ENCODE measurements around the gene FBXW8.

The FBXW8 gene

GRCh38 chr12:117037289-117038022 is 126.7 kb downstream of the FBXW8 start:
- no peak for DNase-seq (ENCODE audit: low read depth in 3 of 3)

- no peak for DNase-seq (ENCODE audit: low read depth in 3 of 3)
These were observed 127.4 kb downstream of the FBXW8 start for GRCh38 chr12:117038023-117038680.

GRCh38 chr12:117038919-117039318 is 128.2 kb downstream of the FBXW8 start:
- DNase-seq (ENCODE audit: low read depth in 3 of 3): no peak

- no peak for DNase-seq (ENCODE audit: low read depth in 3 of 3)
These were observed 129.2 kb downstream of the FBXW8 start for GRCh38 chr12:117039891-117040309.

- no peak for DNase-seq (ENCODE audit: low read depth in 3 of 3)
These were observed 129.7 kb downstream of the FBXW8 start for GRCh38 chr12:117040496-117040895.

GRCh38 chr12:117041798-117042170 is 131.0 kb downstream of the FBXW8 start:
- no peak for DNase-seq (ENCODE audit: low read depth in 3 of 3)

GRCh38 chr12:117042171-117042842 is 131.6 kb downstream of the FBXW8 start:
- no peak for DNase-seq (ENCODE audit: low read depth in 3 of 3)

GRCh38 chr12:117042862-117043261 is 132.1 kb downstream of the FBXW8 start:
- DNase-seq (ENCODE audit: low read depth in 3 of 3): no peak

- no peak for DNase-seq (ENCODE audit: low read depth in 3 of 3)
These were observed 133.6 kb downstream of the FBXW8 start for GRCh38 chr12:117044311-117044710.

GRCh38 chr12:117044790-117045159 is 134.0 kb downstream of the FBXW8 start:
- DNase-seq (ENCODE audit: low read depth in 3 of 3): no peak

- no peak for DNase-seq (ENCODE audit: low read depth in 3 of 3)
These were observed 134.6 kb downstream of the FBXW8 start for GRCh38 chr12:117045160-117046010.

- no peak for DNase-seq (ENCODE audit: low read depth in 3 of 3)
These were observed 135.2 kb downstream of the FBXW8 start for GRCh38 chr12:117046011-117046369.

- no peak for DNase-seq (ENCODE audit: low read depth in 3 of 3)
These were observed 135.7 kb downstream of the FBXW8 start for GRCh38 chr12:117046425-117046824.

GRCh38 chr12:117046861-117047530 is 136.2 kb downstream of the FBXW8 start:
- DNase-seq (ENCODE audit: low read depth in 3 of 3): no peak

GRCh38 chr12:117047810-117048584 is 137.2 kb downstream of the FBXW8 start:
- no peak for DNase-seq (ENCODE audit: low read depth in 3 of 3)

- DNase-seq (ENCODE audit: low read depth in 3 of 3): no peak
These were observed 137.8 kb downstream of the FBXW8 start for GRCh38 chr12:117048585-117048904.

GRCh38 chr12:117049295-117049694 is 138.5 kb downstream of the FBXW8 start:
- no peak for DNase-seq (ENCODE audit: low read depth in 3 of 3)

GRCh38 chr12:117050060-117050459 is 139.3 kb downstream of the FBXW8 start:
- no peak for DNase-seq (ENCODE audit: low read depth in 3 of 3)

GRCh38 chr12:117051380-117051779 is 140.6 kb downstream of the FBXW8 start:
- DNase-seq (ENCODE audit: low read depth in 3 of 3): no peak

GRCh38 chr12:117052386-117053049 is 141.8 kb downstream of the FBXW8 start:
- no peak for DNase-seq (ENCODE audit: low read depth in 3 of 3)

All from stimulated activated CD4-positive, alpha-beta T cell treated with anti-CD3 and anti-CD28 coated beads, TNF-alpha, amount 100 ng/mL, for 24 hours (primary cell).